ENCODE data around the gene RPL28.
A peak's percentile ranks its signal among the peaks of the same experiment; 100 is the strongest.

Gene RPL28

GRCh38 chr19:55451965-55452748, 66.4 kb downstream of the RPL28 start:
- DNase-seq, result peak; percentile 38

Measured in hematopoietic multipotent progenitor cell treated with erythropoietin and hydrocortisone succinate and interleukin-3 and kit ligand, for 6 days (in vitro differentiated cells).